ENCODE measurements around the gene EFNA1. TPM values are rescaled to one million over a fixed set of nuclear protein-coding genes. Genes with fewer than 3 reads are reported as not detected.

EFNA1 gene
- total and polyA plus RNA-seq, 2 of the 8 experiments (the other 6 are each of a cell fraction or from before 2014, with no cell fraction given): 4.9 to 14.6 TPM

- CTCF ChIA-PET (ENCODE audit: partially characterized antibody): interaction anchor here (0.7 to 12.4 kb wide), 20 partner anchors 9 to 415 kb away, joined by 3 to 215 read pairs (median 4); partner anchors contain the start of genes DPM3, EFNA1, SLC50A1 and THBS3
- Histone ChIP-seq H2AK5ac (ENCODE audit: low read depth, low read length) (no peak overlapping the region), H3K4ac (replicated peaks; ENCODE audit: insufficient read length, low read depth, low read length) (no peak overlapping the region), H4K91ac (replicated peaks; ENCODE audit: insufficient read length, low read length) (no peak overlapping the region), H3K27me3 (replicated peaks in 1 of 4; ENCODE audit: control insufficient read depth in 3 of 4, extremely low read depth in 1 of 4, insufficient read depth in 3 of 4, low read length in 3 of 4) (no peaks in the 10 kb centered on the region), H3K36me3 (ENCODE audit: control insufficient read depth in 2 of 4, insufficient read depth in 4 of 4, low read length in 3 of 4) (peaks cover 15 to 36% (median 30%) of the 10 kb centered on the region in 4 experiments), H3K18ac (ENCODE audit: extremely low read depth, low read length) (no peak overlapping the region), H2BK15ac (ENCODE audit: low read length) (no peak overlapping the region), H3K4me1 (replicated peaks in 1 of 4; ENCODE audit: control insufficient read depth in 3 of 4, insufficient read depth in 4 of 4, low read length in 3 of 4) (peaks cover 3 to 23% (median 8%) of the 10 kb centered on the region in 4 experiments; a peak in 6 of 7 replicates), H3K4me3 (ENCODE audit: extremely low read depth in 1 of 4, insufficient read depth in 2 of 4, low read depth in 3 of 4, low read length in 4 of 4) (no peak overlapping the region), H3K56ac (replicated peaks; ENCODE audit: insufficient read length, low read depth, low read length) (no peak overlapping the region), H2BK120ac (replicated peaks; ENCODE audit: low read depth, low read length) (no peak overlapping the region), H3K9ac (replicated peaks in 1 of 4; ENCODE audit: extremely low read depth in 1 of 4, low read depth in 3 of 4, low read length in 3 of 4) (no peak overlapping the region), H3K9me3 (ENCODE audit: insufficient read depth in 2 of 2, low read depth in 1 of 2, low read length in 1 of 2) (no peaks in the 10 kb centered on the region), H2BK5ac (ENCODE audit: low read depth, low read length) (no peak overlapping the region), H3K23ac (ENCODE audit: insufficient read length) (no peak overlapping the region), H2BK12ac (ENCODE audit: low read depth, low read length) (no peak overlapping the region), H4K5ac (ENCODE audit: insufficient read length, low read depth, low read length) (no peak overlapping the region), H2BK20ac (ENCODE audit: low read length) (no peak overlapping the region), H3K23me2 (ENCODE audit: low read depth, low read length) (peaks cover 10% of the 10 kb centered on the region; the same call in 1 of the 2 replicates), H4K8ac (ENCODE audit: extremely low read depth, insufficient read depth, low read length) (0 out of 2 replicates have a peak overlapping the region, but pooled peaks have one; percentile 25), H3K79me2 (ENCODE audit: control insufficient read depth in 1 of 2, insufficient read depth in 2 of 2, low read length in 2 of 2) (peaks cover 0 to 16% of the 10 kb centered on the region in 2 experiments; a peak in 2 of 4 replicates), H2AFZ (ENCODE audit: low read length) (no peak overlapping the region), H4K20me1 (replicated peaks in 1 of 2; ENCODE audit: control insufficient read depth in 1 of 2, insufficient read depth in 2 of 2, low read length in 2 of 2) (peaks cover 8 to 10% of the 10 kb centered on the region in 2 experiments), H3K14ac (ENCODE audit: insufficient read length) (no peak overlapping the region), H3K79me1 (ENCODE audit: low read depth, low read length) (no peaks in the 10 kb centered on the region; the same call in 1 of the 2 replicates), H3K27ac (ENCODE audit: low read depth, low read length) (no peak overlapping the region), H3K4me2 (ENCODE audit: insufficient read depth in 1 of 2, low read depth in 2 of 2, low read length in 2 of 2) (peak overlapping the region in 1 of 2 experiments; percentile 37; a peak in 1 of 4 replicates)
- DNase-seq (ENCODE audit: low read depth in 1 of 2, low spot score in 2 of 2): no peak
- TF ChIP-seq USF2 (IDR thresholded peaks at IDR 0.05; ENCODE audit: low read length) (no peak), RAD21 (IDR thresholded peaks at IDR 0.05 in 1 of 2, conservative IDR thresholded peaks at IDR 0.05 in 1 of 2; ENCODE audit: low read depth in 2 of 2, low read length in 2 of 2) (0 out of 4 replicates have a peak, but pooled peaks of 1 of the 2 experiments have one; percentile 6), TAF1 (IDR thresholded peaks at IDR 0.05; ENCODE audit: low read depth, low read length) (no peak)
- FAIRE-seq: no peak
- POLR2A ChIA-PET (ENCODE audit: partially characterized antibody): interaction anchor here (0.6 to 20.5 kb wide), 7 partner anchors 10 to 284 kb away, joined by 3 to 512 read pairs (median 3); partner anchors contain the start of genes MTX1 and THBS3
- 93% methylated on average over 9 of the region's 9 CpGs; no CpG with 5 or more reads in 1 of the 2 experiments for WGBS, 2 experiments (ENCODE audit: extremely low coverage in 1 of 2, insufficient coverage in 1 of 2, insufficient read length in 1 of 2, insufficient replicate concordance in 2 of 2, low coverage in 1 of 2, low lambda C conversion rate in 2 of 2, missing lambda C conversion rate in 1 of 2)
Observed at GRCh38 chr1:155175927-155176371, 48.3 kb downstream of the EFNA1 start.

All from H1 (cell line).